Measurements from ENCODE around the gene IL1R1. TPM values are rescaled to one million over a fixed set of nuclear protein-coding genes. Genes with fewer than 3 reads are reported as not detected.

IL1R1 gene
- total and polyA plus RNA-seq, 10 of the 15 experiments (the other 5 are each of a cell fraction or from before 2014, with no cell fraction given), result 0.17 to 13.2 (median 0.53) TPM

DNA sequence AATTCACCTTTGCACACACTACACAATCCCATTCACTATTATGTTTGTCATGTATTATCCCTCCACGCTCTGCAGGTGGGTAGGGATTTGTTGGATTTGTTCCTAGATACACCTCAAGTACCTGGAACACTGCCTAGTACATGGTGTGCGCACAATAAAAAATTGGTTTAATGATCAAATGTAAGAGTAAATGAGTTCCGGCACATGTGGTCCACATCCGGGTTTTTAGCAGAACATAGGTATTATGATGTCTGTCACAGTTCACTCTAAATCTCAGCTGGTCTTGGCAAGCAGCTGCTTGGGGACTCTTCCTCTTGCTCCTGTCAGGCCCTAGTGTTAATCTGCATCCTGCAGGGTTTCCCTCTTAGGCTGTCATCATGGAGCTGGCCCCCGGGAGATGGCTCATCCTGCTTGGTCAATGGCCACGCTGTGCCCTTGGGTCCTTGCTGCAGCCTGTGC, 21.8 kb upstream of the IL1R1 start:
- in situ Hi-C loops (cut with MboI), result no loop called here
- Histone ChIP-seq H3K79me2 (ENCODE audit: control insufficient read depth, insufficient read depth, low read length) (no peaks in the 10 kb centered on the region), H3K4me1 (ENCODE audit: control insufficient read depth, insufficient read depth, low read length) (no peaks in the 10 kb centered on the region), H3K9me3 (replicated peaks; ENCODE audit: control insufficient read depth, insufficient read depth, low read length) (no peaks in the 10 kb centered on the region; the same call in 2 of the 3 replicates), H3K4me3 (no peak overlapping the region), H3K9ac (ENCODE audit: control insufficient read depth, insufficient read depth, low read length) (no peak overlapping the region), H2AFZ (ENCODE audit: control insufficient read depth, low read depth, low read length) (no peak overlapping the region), H3K4me2 (ENCODE audit: control insufficient read depth, insufficient read depth) (no peak overlapping the region), H3K27ac (ENCODE audit: control insufficient read depth, insufficient read depth) (no peak overlapping the region), H3K36me3 (ENCODE audit: control insufficient read depth in 2 of 2, insufficient read depth in 2 of 2, low read length in 1 of 2) (no peaks in the 10 kb centered on the region), H3K27me3 (replicated peaks in 1 of 2; ENCODE audit: control insufficient read depth in 2 of 2, insufficient read depth in 2 of 2, low read length in 1 of 2) (no peaks in the 10 kb centered on the region), H4K20me1 (ENCODE audit: control insufficient read depth, insufficient read depth) (no peaks in the 10 kb centered on the region)
- CTCF ChIA-PET, result interaction anchor here (1.4 kb wide), 1 partner anchor 120 kb away, joined by 3 read pairs; no protein-coding TSS in a partner anchor
- ATAC-seq, result no peak
- BruUV-seq (replicated peaks), result no TSS peak
- POLR2A ChIA-PET, result no interaction called here
- no peak for DNase-seq (ENCODE audit: low read depth, low spot score)
- intact Hi-C loops (cut with micrococcal nuclease; ENCODE audit: unreplicated experiment), result no loop called here
- SMC1A ChIA-PET (ENCODE audit: uncharacterized antibody, unreplicated experiment), result interaction anchor here (1.7 to 2.4 kb wide), 4 partner anchors 12 to 45 kb away, joined by 4 to 9 read pairs (median 6); no protein-coding TSS in a partner anchor
- RAD21 ChIA-PET (ENCODE audit: unreplicated experiment), result interaction anchor here (0.6 to 3.3 kb wide), 2 partner anchors 15 to 323 kb away, joined by 3 to 10 read pairs; no protein-coding TSS in a partner anchor
- 52% methylated on average over 6 of the region's 6 CpGs for WGBS (ENCODE audit: insufficient coverage, insufficient replicate concordance, low lambda C conversion rate, missing lambda C conversion rate)
- no peak for FAIRE-seq
- TF ChIP-seq SMC3 (IDR thresholded peaks at IDR 0.05; ENCODE audit: borderline replicate concordance, low read length), result no peak
- TF ChIP-seq ZSCAN29 (IDR thresholded peaks at IDR 0.05), result no peak
- TF ChIP-seq JUNB (IDR thresholded peaks at IDR 0.05), result no peak
- TF ChIP-seq STAT3 (IDR thresholded peaks at IDR 0.05; ENCODE audit: low read depth, low read length), result no peak
- no peak for TF ChIP-seq NRF1 (conservative IDR thresholded peaks at IDR 0.05; ENCODE audit: low read depth, low read length)
- no peak for TF ChIP-seq SIN3A (IDR thresholded peaks at IDR 0.05; ENCODE audit: low read depth, low read length)
- TF ChIP-seq KDM1A (IDR thresholded peaks at IDR 0.05; ENCODE audit: borderline replicate concordance), result no peak
- no peak for TF ChIP-seq ZNF622 (IDR thresholded peaks at IDR 0.05)
- no peak for TF ChIP-seq SPI1 (IDR thresholded peaks at IDR 0.05; ENCODE audit: borderline replicate concordance, insufficient read depth, low read depth, low read length)
- TF ChIP-seq NFXL1 (IDR thresholded peaks at IDR 0.05; ENCODE audit: borderline replicate concordance), result no peak
